Loucy (cell line): ENCODE measurements around the gene GRSF1.
"Not testable (repeated sequence)": the region's sequence is repeated elsewhere in the genome, so short reads cannot be mapped to it uniquely, and the experiment has no call there.

ENCODE experiments used
- EZH2phosphoT487 ChIP-seq: fragments of 200-600 bp; IDR thresholded peaks from 2 replicates; pipeline ENCODE4 v1.6.1; 2018; ENCODE audit warnings: antibody characterized with exemption, mild to moderate bottlenecking, moderate library complexity, borderline replicate concordance
- TF ChIP-seq, protein P1 (sequence below): fragments of 200-600 bp; sonication (generic); conservative IDR thresholded peaks from 2 replicates; pipeline ENCODE4 v1.5.1; 2014; ENCODE audit warnings: mild to moderate bottlenecking, antibody characterized with exemption, low read length

DNA sequence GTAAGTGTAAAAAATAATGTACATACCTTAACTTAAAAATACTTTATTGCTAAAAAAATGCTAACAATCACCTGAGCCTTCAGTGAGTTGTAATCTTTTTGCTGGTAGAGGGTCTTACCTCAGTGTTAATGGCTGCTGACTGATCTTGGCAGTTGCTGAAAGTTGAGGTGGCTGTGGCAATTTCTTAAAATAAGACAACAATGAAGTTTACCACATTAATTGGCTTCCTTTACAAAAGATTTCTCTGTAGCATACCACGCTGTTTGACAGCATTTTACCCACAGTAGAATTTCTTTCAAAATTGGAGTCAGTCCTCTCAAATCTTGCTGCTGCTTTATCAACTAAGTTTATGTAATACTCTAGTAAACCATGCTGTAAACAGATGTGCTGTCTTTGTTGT lies 70.3 kb downstream of the GRSF1 start:
- TF ChIP-seq EZH2phosphoT487, result not testable (repeated sequence)
- TF ChIP-seq, protein P1, sequence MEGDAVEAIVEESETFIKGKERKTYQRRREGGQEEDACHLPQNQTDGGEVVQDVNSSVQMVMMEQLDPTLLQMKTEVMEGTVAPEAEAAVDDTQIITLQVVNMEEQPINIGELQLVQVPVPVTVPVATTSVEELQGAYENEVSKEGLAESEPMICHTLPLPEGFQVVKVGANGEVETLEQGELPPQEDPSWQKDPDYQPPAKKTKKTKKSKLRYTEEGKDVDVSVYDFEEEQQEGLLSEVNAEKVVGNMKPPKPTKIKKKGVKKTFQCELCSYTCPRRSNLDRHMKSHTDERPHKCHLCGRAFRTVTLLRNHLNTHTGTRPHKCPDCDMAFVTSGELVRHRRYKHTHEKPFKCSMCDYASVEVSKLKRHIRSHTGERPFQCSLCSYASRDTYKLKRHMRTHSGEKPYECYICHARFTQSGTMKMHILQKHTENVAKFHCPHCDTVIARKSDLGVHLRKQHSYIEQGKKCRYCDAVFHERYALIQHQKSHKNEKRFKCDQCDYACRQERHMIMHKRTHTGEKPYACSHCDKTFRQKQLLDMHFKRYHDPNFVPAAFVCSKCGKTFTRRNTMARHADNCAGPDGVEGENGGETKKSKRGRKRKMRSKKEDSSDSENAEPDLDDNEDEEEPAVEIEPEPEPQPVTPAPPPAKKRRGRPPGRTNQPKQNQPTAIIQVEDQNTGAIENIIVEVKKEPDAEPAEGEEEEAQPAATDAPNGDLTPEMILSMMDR, result not testable (repeated sequence)
